Neural crest cell (in vitro differentiated cells): Measurements from ENCODE around the gene PCLO. TPM values are rescaled to one million over a fixed set of nuclear protein-coding genes. Genes with fewer than 3 reads are reported as not detected.

Source experiments
- DNase-seq: peaks from one replicate; pipeline ENCODE4 v3.0.0; 2021; ENCODE audit warnings: low read depth, mixed read lengths, low spot score
- H3K27ac Mint-ChIP-seq: one replicate; pipeline ENCODE4 v1.8.0; 2021; ENCODE audit warnings: mild to moderate bottlenecking, mixed read lengths; ENCODE audit not compliant: unreplicated experiment
- H3K27me3 Mint-ChIP-seq: 2 replicates; pipeline ENCODE4 v1.8.0; 2021; ENCODE audit warnings: low read depth, mild to moderate bottlenecking, mixed read lengths
- H3K36me3 Mint-ChIP-seq: 2 replicates; pipeline ENCODE4 v1.8.0; 2021; ENCODE audit warnings: low read depth, mild to moderate bottlenecking, mixed read lengths
- H3K4me1 Mint-ChIP-seq: 2 replicates; pipeline ENCODE4 v1.8.0; 2021; ENCODE audit warnings: mixed read lengths
- H3K4me3 Mint-ChIP-seq: one replicate; pipeline ENCODE4 v1.8.0; 2021; ENCODE audit warnings: mild to moderate bottlenecking, mixed read lengths
- H3K9me3 Mint-ChIP-seq: 2 replicates; pipeline ENCODE4 v1.8.0; 2021; ENCODE audit warnings: mixed read lengths
- total RNA-seq: library from RNA; stranded (reverse); gene quantifications from 2 replicates; pipeline ENCODE4 v1.2.1, GENCODE V29; 2021
- TF ChIP-seq, protein P1 (sequence below): fragments of 200-600 bp; sonication (generic); conservative IDR thresholded peaks from 2 replicates; pipeline ENCODE4 v1.5.0; 2021; ENCODE audit warnings: antibody characterized with exemption, mild to moderate bottlenecking

The PCLO gene
- total RNA-seq, 1 donor from 2014 or later = 3.5 TPM

DNA sequence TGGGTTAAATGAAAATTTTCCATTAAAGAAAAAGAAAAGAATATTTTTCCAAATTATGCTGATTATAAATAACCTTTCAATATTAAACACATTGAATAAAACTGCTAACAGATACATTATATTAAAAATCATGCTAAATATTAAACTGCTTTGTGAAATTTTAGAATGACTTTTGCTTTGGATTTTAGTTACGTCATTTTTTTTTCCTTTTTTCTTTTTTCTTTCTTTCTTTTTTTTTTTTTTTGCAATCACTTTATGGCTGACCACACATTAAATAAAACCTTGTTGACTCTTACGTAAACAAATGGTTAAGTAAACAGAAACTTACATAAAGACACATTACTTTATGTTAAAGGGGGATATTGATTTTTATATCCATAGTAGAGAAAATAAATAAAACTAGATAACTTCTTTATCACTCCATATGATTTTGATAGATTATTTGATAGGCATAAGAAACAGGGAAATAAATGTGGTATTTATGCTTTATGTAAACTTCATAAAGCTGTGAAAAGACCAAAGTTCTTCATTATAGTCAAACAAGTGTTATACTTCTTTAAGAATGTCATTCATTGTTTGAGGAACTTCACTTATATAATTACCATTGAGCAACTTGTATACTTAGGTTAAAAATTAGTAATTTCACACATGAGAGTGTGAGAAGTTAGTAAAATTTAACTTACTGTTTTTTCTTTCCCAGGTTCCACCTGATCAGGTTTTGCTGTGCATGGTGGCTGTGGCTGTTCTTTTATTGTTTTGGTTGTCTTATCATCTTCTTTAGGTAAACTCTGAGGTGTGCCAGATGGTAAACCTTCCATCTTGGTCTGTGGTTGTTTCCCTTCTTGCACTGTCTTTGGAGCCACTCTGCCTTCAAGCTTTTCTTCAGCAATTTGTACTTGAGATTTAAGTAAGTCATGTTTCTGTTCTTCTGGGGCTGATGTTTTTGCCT lies 197.3 kb downstream of the PCLO start:
- Mint-ChIP-seq H3K27me3 (no peaks in the 10 kb centered on the region), H3K27ac (no peak overlapping the region), H3K9me3 (no peaks in the 10 kb centered on the region), H3K4me3 (no peak overlapping the region), H3K4me1 (no peaks in the 10 kb centered on the region), H3K36me3 (no peaks in the 10 kb centered on the region)
- TF ChIP-seq, protein P1, sequence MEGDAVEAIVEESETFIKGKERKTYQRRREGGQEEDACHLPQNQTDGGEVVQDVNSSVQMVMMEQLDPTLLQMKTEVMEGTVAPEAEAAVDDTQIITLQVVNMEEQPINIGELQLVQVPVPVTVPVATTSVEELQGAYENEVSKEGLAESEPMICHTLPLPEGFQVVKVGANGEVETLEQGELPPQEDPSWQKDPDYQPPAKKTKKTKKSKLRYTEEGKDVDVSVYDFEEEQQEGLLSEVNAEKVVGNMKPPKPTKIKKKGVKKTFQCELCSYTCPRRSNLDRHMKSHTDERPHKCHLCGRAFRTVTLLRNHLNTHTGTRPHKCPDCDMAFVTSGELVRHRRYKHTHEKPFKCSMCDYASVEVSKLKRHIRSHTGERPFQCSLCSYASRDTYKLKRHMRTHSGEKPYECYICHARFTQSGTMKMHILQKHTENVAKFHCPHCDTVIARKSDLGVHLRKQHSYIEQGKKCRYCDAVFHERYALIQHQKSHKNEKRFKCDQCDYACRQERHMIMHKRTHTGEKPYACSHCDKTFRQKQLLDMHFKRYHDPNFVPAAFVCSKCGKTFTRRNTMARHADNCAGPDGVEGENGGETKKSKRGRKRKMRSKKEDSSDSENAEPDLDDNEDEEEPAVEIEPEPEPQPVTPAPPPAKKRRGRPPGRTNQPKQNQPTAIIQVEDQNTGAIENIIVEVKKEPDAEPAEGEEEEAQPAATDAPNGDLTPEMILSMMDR = no peak
- DNase-seq = no peak

DNA sequence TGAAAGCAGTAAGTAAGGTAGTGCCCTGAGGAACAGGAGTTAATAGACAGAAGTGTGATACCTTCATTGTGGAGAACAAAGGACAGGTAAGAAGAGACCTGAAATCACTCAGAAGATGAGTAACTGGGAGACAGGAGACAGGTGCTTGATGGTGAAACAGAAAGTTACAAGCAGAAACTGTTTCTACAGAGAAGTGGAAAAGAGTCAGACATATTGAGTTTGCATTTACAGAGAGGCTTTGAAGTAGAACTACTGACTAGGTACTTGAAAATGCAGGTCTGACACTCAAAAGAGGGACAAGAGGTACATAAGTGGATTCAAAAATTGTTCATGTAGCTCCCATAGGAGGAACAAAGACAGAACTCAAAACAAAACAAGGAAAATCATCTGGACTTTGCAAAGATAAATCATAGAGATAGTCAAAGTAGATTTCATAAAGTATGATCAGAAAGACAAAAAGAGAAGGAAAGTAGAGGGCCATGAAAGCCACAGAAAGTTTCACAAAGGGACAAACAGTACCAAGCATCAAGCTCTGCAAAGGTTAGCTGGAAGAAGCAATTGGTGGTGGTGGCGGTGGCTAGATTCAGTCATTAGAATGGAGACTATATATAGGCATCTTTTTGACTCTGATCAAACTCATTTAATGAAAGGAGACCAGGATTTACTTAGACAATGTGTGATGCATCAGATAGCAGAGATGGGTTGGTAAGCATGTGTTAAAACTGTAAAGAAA lies 198.4 kb downstream of the PCLO start:
- DNase-seq = no peak
- Mint-ChIP-seq H3K27me3 (no peaks in the 10 kb centered on the region), H3K4me3 (no peak overlapping the region), H3K27ac (no peak overlapping the region), H3K4me1 (no peaks in the 10 kb centered on the region), H3K9me3 (no peaks in the 10 kb centered on the region), H3K36me3 (no peaks in the 10 kb centered on the region)
- TF ChIP-seq, protein P1 = no peak

DNA sequence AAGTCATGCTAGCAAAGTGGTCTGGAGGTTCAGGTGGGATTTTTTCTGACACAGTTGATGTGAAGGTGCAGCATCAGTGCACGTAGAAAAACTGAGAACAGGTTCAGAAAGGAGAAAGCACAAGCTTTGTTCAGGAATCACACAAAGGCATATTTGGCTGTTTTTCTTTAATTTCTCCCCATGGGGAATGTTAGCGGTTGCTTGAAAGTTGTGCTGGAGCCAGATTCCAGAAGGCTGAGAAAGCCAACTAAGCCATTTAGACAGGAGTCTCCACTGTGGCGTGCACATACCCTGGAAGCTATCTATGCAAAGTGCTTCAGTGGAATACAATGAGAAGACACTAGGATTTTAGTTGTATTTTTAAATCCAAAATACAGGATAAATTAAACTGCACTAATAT lies 201.4 kb downstream of the PCLO start:
- DNase-seq = no peak
- Mint-ChIP-seq H3K36me3 (no peaks in the 10 kb centered on the region), H3K4me3 (no peak overlapping the region), H3K27ac (no peak overlapping the region), H3K9me3 (no peaks in the 10 kb centered on the region), H3K27me3 (no peaks in the 10 kb centered on the region), H3K4me1 (no peaks in the 10 kb centered on the region)
- TF ChIP-seq, protein P1 = no peak

DNA sequence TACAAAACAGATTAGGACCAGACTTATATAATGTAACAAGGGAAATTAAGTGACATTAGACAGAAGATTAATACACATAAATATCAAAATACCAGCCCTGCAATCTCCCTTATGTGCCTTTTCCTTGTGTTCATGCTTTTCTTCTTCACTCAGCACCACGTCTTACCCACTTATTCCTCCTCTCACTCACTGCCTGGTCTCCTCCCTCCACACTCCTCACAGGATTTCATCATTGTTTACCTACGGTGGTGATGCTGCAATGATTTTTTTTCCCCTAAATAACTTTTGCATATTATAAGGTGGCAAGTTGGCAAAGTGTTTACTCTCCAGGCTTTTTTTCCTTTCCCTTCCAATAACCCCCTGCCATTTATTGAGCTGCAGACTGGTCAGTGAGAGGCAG lies 203.2 kb downstream of the PCLO start:
- Mint-ChIP-seq H3K4me1 (no peaks in the 10 kb centered on the region), H3K36me3 (no peaks in the 10 kb centered on the region), H3K27me3 (no peaks in the 10 kb centered on the region), H3K4me3 (no peak overlapping the region), H3K27ac (no peak overlapping the region), H3K9me3 (no peaks in the 10 kb centered on the region)
- TF ChIP-seq, protein P1 = no peak
- no peak for DNase-seq

DNA sequence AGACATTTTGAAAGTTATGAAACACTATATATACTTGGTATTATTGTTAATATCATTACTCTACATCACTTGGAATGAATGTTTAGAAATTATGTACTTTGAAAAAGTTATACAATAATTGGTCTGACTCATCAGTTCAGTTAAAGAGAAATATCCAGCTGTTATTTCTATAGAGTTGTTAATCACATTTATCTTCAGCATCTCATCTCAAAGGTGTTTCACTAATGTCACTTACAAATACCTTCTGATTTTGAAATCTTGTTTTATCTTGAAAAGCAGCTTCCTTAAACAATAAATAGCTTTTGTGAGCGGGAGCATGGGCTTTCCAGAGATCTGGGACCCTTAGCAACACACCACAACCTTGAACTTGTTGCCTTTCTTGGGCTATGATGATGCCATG lies 205.2 kb downstream of the PCLO start:
- DNase-seq = no peak
- Mint-ChIP-seq H3K27me3 (no peaks in the 10 kb centered on the region), H3K4me1 (no peaks in the 10 kb centered on the region), H3K36me3 (no peaks in the 10 kb centered on the region), H3K4me3 (no peak overlapping the region), H3K9me3 (peaks cover 10% of the 10 kb centered on the region), H3K27ac (no peak overlapping the region)
- TF ChIP-seq, protein P1 = no peak
